Gastrocnemius medialis (tissue), 4 donors: ENCODE data around the gene OCIAD1. TPM values are rescaled to one million over a fixed set of nuclear protein-coding genes. Genes with fewer than 3 reads are reported as not detected.

Source experiments
- ATAC-seq, 2 donors: fragments of 150-250 bp; one replicate each; pipeline ENCODE4 v1.9.1; 2016
- DNase-seq, 2 donors: peaks; one replicate each; pipeline ENCODE4 v3.0.0-alpha.2; 2019
- H3K27ac ChIP-seq, 4 donors: fragments of 200-600 bp; sonication (generic); 1 replicate in 1 of 4; 2 replicates in 3 of 4; pipeline ENCODE4 v1.5.1; 2016 to 2018; ENCODE audit warnings: mild to moderate bottlenecking in 2 of 4, moderate library complexity in 1 of 4
- H3K27me3 ChIP-seq, 3 donors: fragments of 200-600 bp; sonication (generic) in 2 of 3; 1 replicate in 1 of 3; 2 replicates in 2 of 3; pipeline versions ENCODE4 v1.5.1 to v1.6.0; 2016 to 2019; ENCODE audit warnings: mild to moderate bottlenecking in 1 of 3, moderate library complexity in 1 of 3
- H3K36me3 ChIP-seq, 2 donors: fragments of 200-600 bp; sonication (generic) in 1 of 2; one replicate each; pipeline ENCODE4 v1.5.1; 2017 to 2018
- H3K4me1 ChIP-seq, 2 donors: fragments of 200-600 bp; sonication (generic) in 1 of 2; one replicate each; pipeline ENCODE4 v1.5.1; 2016 to 2017; ENCODE audit warnings: mild to moderate bottlenecking in 2 of 2
- H3K4me3 ChIP-seq, 4 donors: fragments of 200-600 bp; sonication (generic) in 3 of 4; 1 replicate in 1 of 4; 2 replicates in 3 of 4; pipeline ENCODE4 v1.5.1; 2016 to 2019; ENCODE audit warnings: mild to moderate bottlenecking in 2 of 4
- H3K9me3 ChIP-seq, 3 donors: fragments of 200-600 bp; sonication (generic) in 2 of 3; 1 replicate in 1 of 3; 2 replicates in 2 of 3; pipeline ENCODE4 v1.5.1; 2016 to 2019
- POLR2A ChIP-seq, 2 donors: fragments of 450-650 bp; IDR thresholded peaks; one replicate each; pipeline ENCODE4 v1.6.1; 2017; ENCODE audit warnings: antibody characterized with exemption in 2 of 2, mild to moderate bottlenecking in 2 of 2, moderate library complexity in 2 of 2
- in situ Hi-C, 4 donors: fragments of 200-750 bp; cut with MboI; loops; one replicate each; pipeline versions ENCODE4 v1.15.0 to v1.8.0; 2017; ENCODE audit warnings: low sequenced_read_pairs in 4 of 4
- intact Hi-C: fragments of 100-400 bp; cut with DNase I; formaldehyde crosslinking; loops from one replicate; pipeline ENCODE4 v1.15.1; 2023; ENCODE audit warnings: low total_unique reads
- total RNA-seq, 4 donors: library from RNA; depleted of rRNA; stranded (reverse); fragments of >200 nt; gene quantifications; one replicate each; pipeline versions ENCODE4 v1.1.0 to v1.2.3, GENCODE V29; 2016
- TF ChIP-seq, protein P1 (sequence below), 5 experiments: fragments of 450-650 bp in 3 of 5; fragments of 200-600 bp in 2 of 5; sonication (generic) in 2 of 5; IDR thresholded peaks in 4 of 5; conservative IDR thresholded peaks in 1 of 5; 1 replicate in 4 of 5; 2 replicates in 1 of 5; pipeline ENCODE4 v1.5.1; 2016 to 2019; ENCODE audit warnings: antibody characterized with exemption in 5 of 5, mild to moderate bottlenecking in 3 of 5, moderate library complexity in 3 of 5

Gene OCIAD1
- total RNA-seq, 4 donors from 2014 or later: 84.4 to 157 (median 126) TPM

DNA sequence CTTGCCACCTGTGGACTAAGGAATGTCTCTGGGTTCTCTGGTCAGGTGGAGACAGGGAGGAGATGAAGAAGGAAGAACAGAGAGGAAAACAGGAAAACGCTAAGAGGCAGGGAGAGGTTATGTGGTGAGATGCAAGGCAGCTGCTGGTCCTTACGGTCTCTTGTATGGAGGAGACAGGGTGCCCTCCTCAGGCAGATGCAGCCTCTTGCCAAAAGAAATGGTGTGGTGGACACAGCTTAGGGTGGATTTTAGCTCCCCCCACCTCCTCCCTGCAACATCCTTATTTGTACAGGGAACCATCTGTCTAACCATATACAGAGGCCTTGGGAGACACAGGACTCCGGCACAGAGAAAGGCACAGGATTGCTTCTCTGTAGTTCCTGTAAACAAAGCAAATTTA, 66.0 kb downstream of the OCIAD1 start:
- TF ChIP-seq, protein P1, sequence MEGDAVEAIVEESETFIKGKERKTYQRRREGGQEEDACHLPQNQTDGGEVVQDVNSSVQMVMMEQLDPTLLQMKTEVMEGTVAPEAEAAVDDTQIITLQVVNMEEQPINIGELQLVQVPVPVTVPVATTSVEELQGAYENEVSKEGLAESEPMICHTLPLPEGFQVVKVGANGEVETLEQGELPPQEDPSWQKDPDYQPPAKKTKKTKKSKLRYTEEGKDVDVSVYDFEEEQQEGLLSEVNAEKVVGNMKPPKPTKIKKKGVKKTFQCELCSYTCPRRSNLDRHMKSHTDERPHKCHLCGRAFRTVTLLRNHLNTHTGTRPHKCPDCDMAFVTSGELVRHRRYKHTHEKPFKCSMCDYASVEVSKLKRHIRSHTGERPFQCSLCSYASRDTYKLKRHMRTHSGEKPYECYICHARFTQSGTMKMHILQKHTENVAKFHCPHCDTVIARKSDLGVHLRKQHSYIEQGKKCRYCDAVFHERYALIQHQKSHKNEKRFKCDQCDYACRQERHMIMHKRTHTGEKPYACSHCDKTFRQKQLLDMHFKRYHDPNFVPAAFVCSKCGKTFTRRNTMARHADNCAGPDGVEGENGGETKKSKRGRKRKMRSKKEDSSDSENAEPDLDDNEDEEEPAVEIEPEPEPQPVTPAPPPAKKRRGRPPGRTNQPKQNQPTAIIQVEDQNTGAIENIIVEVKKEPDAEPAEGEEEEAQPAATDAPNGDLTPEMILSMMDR (IDR thresholded peaks at IDR 0.05 in 4 of 5, conservative IDR thresholded peaks at IDR 0.05 in 1 of 5): no peak
- no peak for TF ChIP-seq POLR2A (IDR thresholded peaks at IDR 0.05)
- Histone ChIP-seq H3K36me3 (no peaks in the 10 kb centered on the region), H3K4me1 (no peaks in the 10 kb centered on the region), H3K27ac (no peak overlapping the region), H3K27me3 (no peaks in the 10 kb centered on the region), H3K4me3 (no peak overlapping the region), H3K9me3 (no peaks in the 10 kb centered on the region)
- ATAC-seq (no peak), DNase-seq (no peak)
- intact Hi-C loops (no loop called here), in situ Hi-C loops (no loop called here)

DNA sequence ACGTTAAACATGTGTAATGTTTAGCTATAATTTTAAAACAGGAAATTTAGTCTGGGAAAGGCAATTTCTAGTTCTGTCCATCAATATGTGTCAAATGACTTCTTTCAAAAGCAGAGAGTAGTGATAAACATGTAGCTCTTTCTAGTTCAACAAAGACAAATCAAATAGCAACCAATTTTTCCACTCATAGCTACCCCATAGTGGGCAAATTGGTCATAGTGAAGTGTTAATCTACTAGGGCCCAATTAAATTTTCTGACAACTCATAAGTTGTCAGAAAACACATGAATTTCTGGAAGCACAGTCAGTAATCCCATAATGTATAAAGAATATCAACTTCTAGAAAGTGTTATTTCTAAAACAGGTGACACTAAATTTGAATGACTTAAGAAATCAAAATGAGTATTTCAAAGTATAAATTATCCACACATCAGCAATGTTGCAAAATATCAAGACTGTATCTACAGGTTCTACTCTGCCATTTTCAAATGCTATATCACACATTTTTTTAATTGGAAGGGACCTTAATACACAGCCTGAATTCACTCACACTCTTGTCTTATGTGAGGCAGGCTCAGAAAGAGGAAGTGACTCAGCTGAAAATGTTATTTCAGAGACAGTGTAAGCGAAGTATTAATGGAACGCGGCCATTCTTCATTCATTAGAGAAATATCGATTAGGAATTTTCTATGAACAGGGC, 68.0 kb downstream of the OCIAD1 start:
- ATAC-seq: no peak
- Histone ChIP-seq H3K27ac (no peak overlapping the region), H3K36me3 (no peaks in the 10 kb centered on the region), H3K27me3 (no peaks in the 10 kb centered on the region), H3K9me3 (no peaks in the 10 kb centered on the region), H3K4me3 (no peak overlapping the region), H3K4me1 (no peaks in the 10 kb centered on the region)
- in situ Hi-C loops: no loop called here
- intact Hi-C loops: no loop called here
- no peak for TF ChIP-seq POLR2A (IDR thresholded peaks at IDR 0.05)
- TF ChIP-seq, protein P1 (IDR thresholded peaks at IDR 0.05 in 4 of 5, conservative IDR thresholded peaks at IDR 0.05 in 1 of 5): no peak
- no peak for DNase-seq

- Histone ChIP-seq H3K9me3 (no peaks in the 10 kb centered on the region), H3K27ac (no peak overlapping the region), H3K4me1 (no peaks in the 10 kb centered on the region), H3K4me3 (no peak overlapping the region), H3K36me3 (no peaks in the 10 kb centered on the region), H3K27me3 (no peaks in the 10 kb centered on the region)
- ATAC-seq (no peak), DNase-seq (no peak)
- intact Hi-C loops: no loop called here
- in situ Hi-C loops: no loop called here
- no peak for TF ChIP-seq POLR2A (IDR thresholded peaks at IDR 0.05)
- TF ChIP-seq, protein P1 (IDR thresholded peaks at IDR 0.05 in 4 of 5, conservative IDR thresholded peaks at IDR 0.05 in 1 of 5): no peak
Measured at GRCh38 chr4:48899432-48899749, 68.5 kb downstream of the OCIAD1 start.

GRCh38 chr4:48899950-48900349, 69.1 kb downstream of the OCIAD1 start:
- in situ Hi-C loops: loop anchor here in 1 of 4 donors (10.0 kb wide), 1 partner anchor 55 kb away; no protein-coding TSS in a partner anchor
- intact Hi-C loops: no loop called here
- no peaks in the 10 kb centered on the region for H3K9me3 ChIP-seq
- no peak for DNase-seq
- no peaks in the 10 kb centered on the region for H3K36me3 ChIP-seq
- TF ChIP-seq, protein P1 (IDR thresholded peaks at IDR 0.05 in 4 of 5, conservative IDR thresholded peaks at IDR 0.05 in 1 of 5): no peak
- TF ChIP-seq POLR2A (IDR thresholded peaks at IDR 0.05): no peak
- no peak overlapping the region for H3K27ac ChIP-seq
- H3K4me3 ChIP-seq: no peak overlapping the region
- ATAC-seq: no peak
- H3K27me3 ChIP-seq: peaks cover 0 to 2% (median 0%) of the 10 kb centered on the region in 3 donors
- no peaks in the 10 kb centered on the region for H3K4me1 ChIP-seq

DNA sequence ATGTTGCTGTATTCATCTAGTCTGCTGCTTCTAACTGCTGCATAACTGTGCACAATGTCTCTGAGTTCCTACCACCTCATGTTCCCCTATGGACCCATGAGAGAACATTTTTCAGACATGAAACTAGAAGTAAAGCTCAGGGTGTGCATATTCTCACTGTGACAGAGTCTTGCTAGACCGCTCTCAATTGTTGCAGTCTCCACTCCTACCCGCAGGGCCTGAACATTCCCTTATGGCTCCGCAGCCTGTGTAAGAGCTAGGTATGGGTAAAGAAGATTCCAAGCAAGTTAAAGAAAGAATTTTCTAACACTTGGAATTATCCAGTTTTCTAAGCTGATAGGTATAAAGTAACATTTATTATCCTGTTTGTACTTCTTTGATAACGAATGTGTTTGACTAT, 70.3 kb downstream of the OCIAD1 start:
- TF ChIP-seq, protein P1 (IDR thresholded peaks at IDR 0.05 in 4 of 5, conservative IDR thresholded peaks at IDR 0.05 in 1 of 5): no peak
- TF ChIP-seq POLR2A (IDR thresholded peaks at IDR 0.05): no peak
- Histone ChIP-seq H3K27me3 (peaks cover 0 to 8% (median 5%) of the 10 kb centered on the region in 3 donors), H3K4me1 (peaks cover 0 to 4% of the 10 kb centered on the region in 2 donors), H3K36me3 (no peaks in the 10 kb centered on the region), H3K4me3 (no peak overlapping the region), H3K9me3 (no peaks in the 10 kb centered on the region), H3K27ac (no peak overlapping the region)
- intact Hi-C loops: no loop called here
- ATAC-seq: no peak
- in situ Hi-C loops: loop anchor here in 1 of 4 donors (10.0 kb wide), 1 partner anchor 56 kb away; no protein-coding TSS in a partner anchor
- no peak for DNase-seq
